ENCODE results near the gene CCDC71L. TPM values are rescaled to one million over a fixed set of nuclear protein-coding genes. Genes with fewer than 3 reads are reported as not detected.

Gene CCDC71L
- total RNA-seq, 1 experiment from 2014 or later, result 6.0 TPM

DNA sequence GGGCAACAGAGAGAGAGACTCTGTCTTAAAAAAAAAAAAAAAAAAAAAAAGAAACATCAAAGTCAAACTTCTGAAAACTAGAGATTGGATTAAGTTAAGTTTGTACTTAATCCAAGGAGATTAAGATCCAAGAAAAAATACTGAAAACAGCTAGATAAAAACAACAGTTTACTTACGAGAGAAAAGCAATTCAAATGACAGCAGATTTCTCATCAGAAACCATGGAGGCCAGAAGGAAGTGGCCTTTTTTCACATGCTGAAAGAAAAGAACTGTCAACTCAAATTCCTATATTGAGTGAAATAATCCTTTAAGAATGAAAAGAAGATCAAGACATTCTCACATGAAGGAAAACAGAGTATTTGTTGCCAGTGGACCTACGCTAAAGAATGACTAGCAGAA is 5.4 kb upstream of the CCDC71L start:
- Histone ChIP-seq H3K36me3 (ENCODE audit: control insufficient read depth, insufficient read depth, low read length) (no peaks in the 10 kb centered on the region), H3K27me3 (ENCODE audit: control insufficient read depth, insufficient read depth, low read length) (peaks cover 2% of the 10 kb centered on the region; the same call in 1 of the 2 replicates), H3K4me1 (ENCODE audit: control insufficient read depth, insufficient read depth, low read length) (no peaks in the 10 kb centered on the region), H3K4me3 (ENCODE audit: low read depth in 2 of 2, low read length in 2 of 2) (no peak overlapping the region), H3K9me3 (ENCODE audit: control insufficient read depth, insufficient read depth, low read depth, low read length) (no peaks in the 10 kb centered on the region), H3K27ac (ENCODE audit: low read length) (no peak overlapping the region)
- no TSS peak for BruUV-seq (replicated peaks)
- intact Hi-C loops (cut with micrococcal nuclease; ENCODE audit: unreplicated experiment) (no loop called here), in situ Hi-C loops (cut with HindIII; ENCODE audit: low pct_unique_long_range_greater_than_20kb, low sequenced_read_pairs) (no loop called here)
- DNase-seq (ENCODE audit: low read depth, low spot score), result no peak
- POLR2A ChIA-PET, result no interaction called here
- CTCF ChIA-PET, result no interaction called here
- no peak for ATAC-seq
- no peak for TF ChIP-seq SIN3A (IDR thresholded peaks at IDR 0.05; ENCODE audit: borderline replicate concordance, insufficient read depth, low read depth, low read length)
- TF ChIP-seq, protein P1, sequence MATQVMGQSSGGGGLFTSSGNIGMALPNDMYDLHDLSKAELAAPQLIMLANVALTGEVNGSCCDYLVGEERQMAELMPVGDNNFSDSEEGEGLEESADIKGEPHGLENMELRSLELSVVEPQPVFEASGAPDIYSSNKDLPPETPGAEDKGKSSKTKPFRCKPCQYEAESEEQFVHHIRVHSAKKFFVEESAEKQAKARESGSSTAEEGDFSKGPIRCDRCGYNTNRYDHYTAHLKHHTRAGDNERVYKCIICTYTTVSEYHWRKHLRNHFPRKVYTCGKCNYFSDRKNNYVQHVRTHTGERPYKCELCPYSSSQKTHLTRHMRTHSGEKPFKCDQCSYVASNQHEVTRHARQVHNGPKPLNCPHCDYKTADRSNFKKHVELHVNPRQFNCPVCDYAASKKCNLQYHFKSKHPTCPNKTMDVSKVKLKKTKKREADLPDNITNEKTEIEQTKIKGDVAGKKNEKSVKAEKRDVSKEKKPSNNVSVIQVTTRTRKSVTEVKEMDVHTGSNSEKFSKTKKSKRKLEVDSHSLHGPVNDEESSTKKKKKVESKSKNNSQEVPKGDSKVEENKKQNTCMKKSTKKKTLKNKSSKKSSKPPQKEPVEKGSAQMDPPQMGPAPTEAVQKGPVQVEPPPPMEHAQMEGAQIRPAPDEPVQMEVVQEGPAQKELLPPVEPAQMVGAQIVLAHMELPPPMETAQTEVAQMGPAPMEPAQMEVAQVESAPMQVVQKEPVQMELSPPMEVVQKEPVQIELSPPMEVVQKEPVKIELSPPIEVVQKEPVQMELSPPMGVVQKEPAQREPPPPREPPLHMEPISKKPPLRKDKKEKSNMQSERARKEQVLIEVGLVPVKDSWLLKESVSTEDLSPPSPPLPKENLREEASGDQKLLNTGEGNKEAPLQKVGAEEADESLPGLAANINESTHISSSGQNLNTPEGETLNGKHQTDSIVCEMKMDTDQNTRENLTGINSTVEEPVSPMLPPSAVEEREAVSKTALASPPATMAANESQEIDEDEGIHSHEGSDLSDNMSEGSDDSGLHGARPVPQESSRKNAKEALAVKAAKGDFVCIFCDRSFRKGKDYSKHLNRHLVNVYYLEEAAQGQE (IDR thresholded peaks at IDR 0.05; ENCODE audit: insufficient read depth in 1 of 2, low read depth in 2 of 2, low read length in 1 of 2), result no peak
- TF ChIP-seq TCF7L2 (IDR thresholded peaks at IDR 0.05; ENCODE audit: low read depth, low read length), result no peak
- TF ChIP-seq CTCF (IDR thresholded peaks at IDR 0.05), result no peak
- TF ChIP-seq POLR2AphosphoS5 (IDR thresholded peaks at IDR 0.05; ENCODE audit: low read depth, low read length), result no peak

DNA sequence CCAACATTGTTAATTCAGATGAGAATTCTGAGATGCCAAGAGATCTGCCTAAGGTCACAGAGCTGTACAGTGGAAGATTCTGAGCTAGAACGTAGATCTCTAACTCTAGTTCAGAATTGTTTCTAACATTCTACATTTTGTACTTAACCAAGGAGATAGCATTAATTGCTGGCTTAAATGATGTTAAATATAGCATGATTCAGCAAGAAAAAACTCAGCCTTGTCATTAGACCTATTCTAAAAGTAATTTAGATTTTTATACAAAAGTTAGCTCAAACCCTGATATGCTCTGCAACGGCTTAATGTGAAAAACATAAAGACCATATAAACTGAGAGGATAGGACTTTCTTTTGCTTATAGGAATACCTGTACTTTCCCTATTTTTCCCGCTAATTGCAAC is 3.4 kb upstream of the CCDC71L start:
- Histone ChIP-seq H3K36me3 (ENCODE audit: control insufficient read depth, insufficient read depth, low read length) (no peaks in the 10 kb centered on the region; the same call in 1 of the 2 replicates), H3K9me3 (ENCODE audit: control insufficient read depth, insufficient read depth, low read depth, low read length) (no peaks in the 10 kb centered on the region), H3K4me3 (ENCODE audit: low read depth in 2 of 2, low read length in 2 of 2) (no peak overlapping the region), H3K27me3 (ENCODE audit: control insufficient read depth, insufficient read depth, low read length) (peaks cover 2% of the 10 kb centered on the region; the same call in 1 of the 2 replicates), H3K27ac (ENCODE audit: low read length) (no peak overlapping the region), H3K4me1 (ENCODE audit: control insufficient read depth, insufficient read depth, low read length) (peaks cover 2% of the 10 kb centered on the region; the same call in 1 of the 2 replicates)
- no peak for DNase-seq (ENCODE audit: low read depth, low spot score)
- TF ChIP-seq SIN3A (IDR thresholded peaks at IDR 0.05; ENCODE audit: borderline replicate concordance, insufficient read depth, low read depth, low read length), result no peak
- no peak for TF ChIP-seq CTCF (IDR thresholded peaks at IDR 0.05)
- TF ChIP-seq, protein P1 (IDR thresholded peaks at IDR 0.05; ENCODE audit: insufficient read depth in 1 of 2, low read depth in 2 of 2, low read length in 1 of 2), result no peak
- no peak for TF ChIP-seq TCF7L2 (IDR thresholded peaks at IDR 0.05; ENCODE audit: low read depth, low read length)
- no peak for TF ChIP-seq POLR2AphosphoS5 (IDR thresholded peaks at IDR 0.05; ENCODE audit: low read depth, low read length)
- ChIA-PET POLR2A (no interaction called here), CTCF (no interaction called here)
- no TSS peak for BruUV-seq (replicated peaks)
- ATAC-seq, result no peak
- in situ Hi-C loops (cut with HindIII; ENCODE audit: low pct_unique_long_range_greater_than_20kb, low sequenced_read_pairs), result no loop called here
- intact Hi-C loops (cut with micrococcal nuclease; ENCODE audit: unreplicated experiment), result loop anchor here (5.0 kb wide), 1 partner anchor 487 kb away; no protein-coding TSS in a partner anchor
